IPS-20b (cell line): ENCODE data around the gene CARHSP1.

Experiments used
- H3K27ac ChIP-seq: one replicate; pipeline ENCODE4 v1.5.1; 2013; ENCODE audit warnings: low read length
- H3K27me3 ChIP-seq: 2 replicates; pipeline ENCODE4 v1.6.1; 2013; ENCODE audit warnings: mild to moderate bottlenecking, low read length, inconsistent platforms; ENCODE audit not compliant: insufficient read depth
- H3K36me3 ChIP-seq: 2 replicates; pipeline ENCODE4 v1.6.1; 2013; ENCODE audit warnings: low read depth, mild to moderate bottlenecking, inconsistent platforms, low read length, moderate library complexity; ENCODE audit not compliant: insufficient read depth
- H3K4me1 ChIP-seq: 2 replicates; pipeline ENCODE4 v1.6.1; 2013; ENCODE audit warnings: mild to moderate bottlenecking, control low read depth, inconsistent platforms, low read length, moderate library complexity; ENCODE audit not compliant: insufficient read depth
- H3K4me3 ChIP-seq: 2 replicates; pipeline ENCODE4 v1.5.1; 2013; ENCODE audit warnings: mild to moderate bottlenecking, low read length, inconsistent platforms
- H3K9ac ChIP-seq: 2 replicates; pipeline ENCODE4 v1.6.1; 2013; ENCODE audit warnings: low read depth, mild to moderate bottlenecking, inconsistent platforms, low read length, moderate library complexity
- H3K9me3 ChIP-seq: 2 replicates; pipeline ENCODE4 v1.6.1; 2013; ENCODE audit warnings: mild to moderate bottlenecking, low read depth, low read length, inconsistent platforms; ENCODE audit not compliant: insufficient read depth

The CARHSP1 gene

GRCh38 chr16:8905168-8905762 is 36.5 kb upstream of the CARHSP1 start:
- Histone ChIP-seq H3K36me3 (peaks cover 97% of the 10 kb centered on the region), H3K9me3 (no peaks in the 10 kb centered on the region), H3K9ac (no peak overlapping the region), H3K27ac (no peak overlapping the region), H3K4me1 (no peaks in the 10 kb centered on the region; the same call in 1 of the 2 replicates), H3K4me3 (no peak overlapping the region), H3K27me3 (no peaks in the 10 kb centered on the region)

GRCh38 chr16:8904018-8904430 is 35.2 kb upstream of the CARHSP1 start:
- Histone ChIP-seq H3K9me3 (no peaks in the 10 kb centered on the region), H3K4me3 (no peak overlapping the region), H3K27ac (no peak overlapping the region), H3K27me3 (no peaks in the 10 kb centered on the region), H3K9ac (no peak overlapping the region), H3K36me3 (peaks cover 98% of the 10 kb centered on the region), H3K4me1 (no peaks in the 10 kb centered on the region; the same call in 1 of the 2 replicates)

DNA sequence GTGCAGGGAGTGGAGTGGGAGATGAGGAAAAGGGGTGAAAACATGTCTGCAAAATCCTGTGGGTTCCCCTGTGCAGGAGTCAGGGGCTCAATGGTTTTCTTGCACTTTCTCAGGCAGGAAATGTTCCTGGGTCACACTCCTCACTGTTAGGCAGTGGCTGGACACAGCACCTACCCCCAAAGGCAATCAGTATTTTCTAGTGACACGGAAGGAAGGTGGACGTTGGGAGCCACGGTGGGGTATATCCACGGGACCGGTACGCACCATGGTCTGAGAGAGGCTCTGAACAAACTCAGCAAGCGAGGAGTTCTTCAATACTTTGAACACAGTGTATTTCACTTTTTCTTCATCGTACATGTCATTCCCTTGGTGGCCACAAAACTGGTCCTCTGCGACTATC is 34.2 kb upstream of the CARHSP1 start:
- Histone ChIP-seq H3K9ac (no peak overlapping the region), H3K9me3 (no peaks in the 10 kb centered on the region), H3K27me3 (no peaks in the 10 kb centered on the region), H3K36me3 (peaks cover 98% of the 10 kb centered on the region), H3K4me3 (no peak overlapping the region), H3K4me1 (no peaks in the 10 kb centered on the region), H3K27ac (no peak overlapping the region)

DNA sequence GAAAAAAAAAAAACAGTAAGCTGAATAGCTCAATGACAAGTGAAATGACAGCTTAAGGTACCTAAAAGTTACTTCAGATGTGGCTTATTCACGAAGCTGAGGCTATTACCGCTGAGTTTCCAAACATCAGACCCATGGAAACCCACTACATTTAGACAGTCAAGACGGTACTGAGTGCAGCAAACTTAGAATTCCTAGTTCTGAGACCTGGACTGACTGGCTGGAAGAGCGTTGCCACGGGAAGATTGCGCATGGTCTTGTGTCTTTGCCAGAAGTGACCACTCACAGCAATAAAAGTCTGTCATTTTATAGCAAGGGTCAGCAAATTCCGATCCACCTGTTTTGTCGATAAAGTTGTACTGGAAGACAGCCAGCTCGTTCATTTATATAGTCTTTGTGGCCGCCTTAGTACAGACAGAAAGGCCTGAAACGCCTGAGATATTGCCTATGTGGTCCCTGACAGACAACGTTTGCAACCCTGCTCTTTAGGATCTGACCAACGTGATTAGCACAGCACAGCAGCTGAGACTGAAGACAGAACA is 32.6 kb upstream of the CARHSP1 start:
- Histone ChIP-seq H3K4me3 (no peak overlapping the region), H3K9ac (no peak overlapping the region), H3K27me3 (no peaks in the 10 kb centered on the region), H3K4me1 (no peaks in the 10 kb centered on the region), H3K27ac (no peak overlapping the region), H3K9me3 (no peaks in the 10 kb centered on the region), H3K36me3 (peaks cover 96% of the 10 kb centered on the region)

GRCh38 chr16:8900343-8900742 is 31.5 kb upstream of the CARHSP1 start:
- Histone ChIP-seq H3K9ac (no peak overlapping the region), H3K9me3 (no peaks in the 10 kb centered on the region), H3K27me3 (no peaks in the 10 kb centered on the region), H3K27ac (no peak overlapping the region), H3K4me1 (no peaks in the 10 kb centered on the region), H3K36me3 (peaks cover 96% of the 10 kb centered on the region), H3K4me3 (no peak overlapping the region)

GRCh38 chr16:8899709-8900317 is 31.0 kb upstream of the CARHSP1 start:
- no peaks in the 10 kb centered on the region for H3K27me3 ChIP-seq
- H3K27ac ChIP-seq: no peak overlapping the region
- H3K4me3 ChIP-seq: no peak overlapping the region
- peaks cover 96% of the 10 kb centered on the region for H3K36me3 ChIP-seq
- H3K4me1 ChIP-seq: no peaks in the 10 kb centered on the region
- H3K9ac ChIP-seq: no peak overlapping the region
- no peaks in the 10 kb centered on the region for H3K9me3 ChIP-seq

DNA sequence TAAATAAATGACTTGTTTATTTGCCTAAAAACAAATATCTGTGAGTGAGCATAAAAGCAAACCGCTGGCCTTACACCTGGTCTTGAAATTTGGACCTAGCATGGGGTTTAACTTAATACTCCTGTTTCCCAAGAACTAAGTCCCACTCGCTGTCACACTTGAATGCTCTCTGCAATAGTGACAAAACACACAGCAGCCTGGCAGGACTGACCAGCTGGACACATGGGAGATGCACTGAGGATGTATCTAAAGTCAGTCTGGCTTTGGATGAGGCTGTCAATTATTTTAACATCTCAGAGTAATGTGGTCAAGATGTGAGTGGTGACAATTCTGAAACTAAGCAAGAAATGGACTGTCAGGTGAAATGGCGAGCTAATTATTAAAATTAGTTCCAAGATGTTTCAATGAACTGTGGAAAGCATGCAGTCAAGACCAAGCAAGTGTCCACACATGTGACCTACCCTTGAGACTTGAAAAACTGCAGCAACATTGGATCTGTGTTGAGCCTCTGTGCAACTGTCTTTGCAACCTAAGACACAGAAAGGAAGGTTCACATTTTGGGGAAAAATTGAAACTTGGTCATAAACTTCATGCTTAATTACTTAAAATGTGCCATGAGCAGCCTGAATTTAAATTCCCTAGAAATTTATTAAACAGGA is 30.0 kb upstream of the CARHSP1 start:
- Histone ChIP-seq H3K9ac (no peak overlapping the region), H3K4me1 (no peaks in the 10 kb centered on the region), H3K9me3 (no peaks in the 10 kb centered on the region), H3K36me3 (peaks cover 98% of the 10 kb centered on the region), H3K27me3 (no peaks in the 10 kb centered on the region), H3K4me3 (no peak overlapping the region), H3K27ac (no peak overlapping the region)

DNA sequence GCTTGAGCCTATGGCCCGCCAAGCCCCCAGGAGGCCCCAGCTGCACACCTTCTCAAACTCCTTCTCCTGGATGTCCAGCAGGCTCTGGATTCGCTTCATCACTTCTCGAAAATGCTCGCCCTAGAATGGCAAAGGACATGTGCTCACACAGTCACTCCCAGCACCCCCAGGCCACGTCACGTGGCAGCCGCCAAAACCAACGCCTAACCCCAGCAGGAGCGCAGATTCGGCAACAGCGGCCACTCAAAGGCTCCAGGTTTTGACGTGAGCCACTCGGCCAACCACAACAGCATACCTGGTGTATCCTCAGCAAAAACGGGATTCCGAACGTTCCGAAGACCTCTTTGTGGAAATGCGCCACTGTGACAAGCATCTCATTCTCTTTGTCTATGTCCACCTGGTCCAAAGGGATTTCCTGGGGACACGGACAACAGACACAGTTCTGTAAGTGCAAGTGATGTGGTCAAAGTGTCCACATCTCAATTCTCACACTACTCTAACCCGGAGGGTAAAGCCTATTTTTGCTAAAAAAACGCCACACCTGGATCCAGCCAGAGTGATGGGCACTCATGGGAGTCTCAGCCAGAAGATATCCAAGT is 26.0 kb upstream of the CARHSP1 start:
- no peak overlapping the region for H3K9ac ChIP-seq
- H3K4me3 ChIP-seq: no peak overlapping the region
- no peaks in the 10 kb centered on the region for H3K4me1 ChIP-seq
- H3K27ac ChIP-seq: no peak overlapping the region
- no peaks in the 10 kb centered on the region for H3K9me3 ChIP-seq
- no peaks in the 10 kb centered on the region for H3K27me3 ChIP-seq
- peaks cover 99% of the 10 kb centered on the region for H3K36me3 ChIP-seq

- H3K9me3 ChIP-seq: no peaks in the 10 kb centered on the region
- H3K27me3 ChIP-seq: no peaks in the 10 kb centered on the region
- H3K4me3 ChIP-seq: no peak overlapping the region
- H3K4me1 ChIP-seq: no peaks in the 10 kb centered on the region
- no peak overlapping the region for H3K9ac ChIP-seq
- peaks cover 94% of the 10 kb centered on the region for H3K36me3 ChIP-seq
- H3K27ac ChIP-seq: no peak overlapping the region
Measured at GRCh38 chr16:8893976-8894690, 25.3 kb upstream of the CARHSP1 start.

- H3K9me3 ChIP-seq: no peaks in the 10 kb centered on the region
- H3K9ac ChIP-seq: no peak overlapping the region
- H3K27ac ChIP-seq: no peak overlapping the region
- H3K4me1 ChIP-seq: no peaks in the 10 kb centered on the region
- H3K36me3 ChIP-seq: peaks cover 89% of the 10 kb centered on the region
- H3K4me3 ChIP-seq: no peak overlapping the region
- H3K27me3 ChIP-seq: no peaks in the 10 kb centered on the region
Measured at GRCh38 chr16:8893426-8893825, 24.6 kb upstream of the CARHSP1 start.

- Histone ChIP-seq H3K27ac (no peak overlapping the region), H3K4me1 (no peaks in the 10 kb centered on the region), H3K9ac (no peak overlapping the region), H3K27me3 (no peaks in the 10 kb centered on the region), H3K4me3 (no peak overlapping the region), H3K36me3 (peaks cover 90% of the 10 kb centered on the region), H3K9me3 (no peaks in the 10 kb centered on the region)
Measured at GRCh38 chr16:8892101-8892575, 23.3 kb upstream of the CARHSP1 start.
